HG03066 (cell line): ENCODE results near the gene CFAP45.

Experiments used
- ATAC-seq: cut with Tn5 transposase; IDR thresholded peaks from one replicate; pipeline ENCODE4 v1.9.1; 2021; ENCODE audit warnings: low read depth; ENCODE audit not compliant: unreplicated experiment

The CFAP45 gene

GRCh38 chr1:159880430-159880829 lies 19.5 kb downstream of the CFAP45 start:
- ATAC-seq = no peak

- no peak for ATAC-seq
Measured at GRCh38 chr1:159879977-159880376, 20.0 kb downstream of the CFAP45 start.

- ATAC-seq = no peak
Measured at GRCh38 chr1:159879136-159879535, 20.8 kb downstream of the CFAP45 start.

GRCh38 chr1:159877695-159878444 lies 22.1 kb downstream of the CFAP45 start:
- no peak for ATAC-seq

- no peak for ATAC-seq
Measured at GRCh38 chr1:159873530-159874143, 26.3 kb downstream of the CFAP45 start.

- ATAC-seq = no peak
Measured at GRCh38 chr1:159872891-159873290, 27.1 kb downstream of the CFAP45 start.

- no peak for ATAC-seq
Measured at GRCh38 chr1:159870704-159871103, 29.3 kb downstream of the CFAP45 start.

GRCh38 chr1:159869607-159870006 lies 30.4 kb downstream of the CFAP45 start:
- ATAC-seq = no peak

GRCh38 chr1:159869173-159869572 lies 30.8 kb downstream of the CFAP45 start:
- no peak for ATAC-seq

- no peak for ATAC-seq
Measured at GRCh38 chr1:159868766-159869165, 31.2 kb downstream of the CFAP45 start.

- ATAC-seq = no peak
Measured at GRCh38 chr1:159867664-159868026, 32.3 kb downstream of the CFAP45 start.

GRCh38 chr1:159866905-159867663 lies 32.9 kb downstream of the CFAP45 start:
- no peak for ATAC-seq

GRCh38 chr1:159866066-159866465 lies 33.9 kb downstream of the CFAP45 start:
- ATAC-seq = no peak

- ATAC-seq = no peak
Measured at GRCh38 chr1:159864262-159864661, 35.7 kb downstream of the CFAP45 start.

GRCh38 chr1:159862557-159862956 lies 37.4 kb downstream of the CFAP45 start, which contains the start of gene VSIG8:
TSS of gene VSIG8 (minus strand) at chr1:159862657. CDS start at chr1:159862521, 136 bp downstream.
- ATAC-seq = no peak

- no peak for ATAC-seq
Measured at GRCh38 chr1:159862031-159862430, 37.9 kb downstream of the CFAP45 start.

GRCh38 chr1:159861218-159861617 lies 38.7 kb downstream of the CFAP45 start:
- ATAC-seq = no peak

GRCh38 chr1:159860456-159860855 lies 39.5 kb downstream of the CFAP45 start:
- no peak for ATAC-seq

- ATAC-seq = no peak
Measured at GRCh38 chr1:159859767-159860322, 40.1 kb downstream of the CFAP45 start.

- no peak for ATAC-seq
Measured at GRCh38 chr1:159857889-159858288, 42.1 kb downstream of the CFAP45 start.

GRCh38 chr1:159856576-159856975 lies 43.4 kb downstream of the CFAP45 start:
- no peak for ATAC-seq
